ENCODE results near the gene CCL25.

GRCh38 chr19:8034178-8034525 lies 18.4 kb upstream of the CCL25 start:
- TF ChIP-seq POLR2A (IDR thresholded peaks at IDR 0.05; ENCODE audit: low read depth, low read length) (no peak), POLR2AphosphoS5 (IDR thresholded peaks at IDR 0.05; ENCODE audit: low read depth, low read length) (no peak)
